Calu3 (cell line): ENCODE data around the gene STAT5B. TPM values are rescaled to one million over a fixed set of nuclear protein-coding genes. Genes with fewer than 3 reads are reported as not detected.
"Not testable (repeated sequence)": the region's sequence is repeated elsewhere in the genome, so short reads cannot be mapped to it uniquely, and the experiment has no call there.

Source experiments
- BruUV-seq: library from RNA; stranded (reverse); fragments of 400-500 nt; replicated peaks from 2 replicates; lab custom pipeline; 2021; lab: Mats Ljungman, UMichigan
- CTCF ChIA-PET: fragments of 300-600 bp; sonication (Branson Sonifier 250); formaldehyde crosslinking; loops from one replicate; lab custom pipeline; 2022; ENCODE audit warnings: antibody characterized with exemption; lab: Charles Lee
- DNase-seq: peaks from one replicate; pipeline ENCODE4 v3.0.0; 2022
- H3K27ac Mint-ChIP-seq: one replicate; pipeline ENCODE4 v1.8.0; 2022; ENCODE audit warnings: mixed read lengths; ENCODE audit not compliant: unreplicated experiment
- H3K27me3 Mint-ChIP-seq: one replicate; pipeline ENCODE4 v1.8.0; 2022; ENCODE audit warnings: mixed read lengths; ENCODE audit not compliant: unreplicated experiment
- H3K36me3 Mint-ChIP-seq: one replicate; pipeline ENCODE4 v1.8.0; 2022; ENCODE audit warnings: mild to moderate bottlenecking, moderate library complexity, mixed read lengths; ENCODE audit not compliant: insufficient read depth, unreplicated experiment
- H3K4me1 Mint-ChIP-seq: one replicate; pipeline ENCODE4 v1.8.0; 2022; ENCODE audit warnings: mild to moderate bottlenecking, low read depth, mixed read lengths; ENCODE audit not compliant: unreplicated experiment
- H3K4me3 Mint-ChIP-seq: one replicate; pipeline ENCODE4 v1.8.0; 2022; ENCODE audit warnings: mild to moderate bottlenecking, low read depth, moderate library complexity, mixed read lengths; ENCODE audit not compliant: unreplicated experiment
- H3K9me3 Mint-ChIP-seq: one replicate; pipeline ENCODE4 v1.8.0; 2022; ENCODE audit warnings: low read depth, mixed read lengths; ENCODE audit not compliant: unreplicated experiment
- CTCF ChIP-seq: fragments of 200-600 bp; IDR thresholded peaks from one replicate; pipeline ENCODE4 v1.8.0; 2022; ENCODE audit warnings: antibody characterized with exemption; ENCODE audit not compliant: unreplicated experiment
- intact Hi-C: fragments of 100-400 bp; cut with micrococcal nuclease; formaldehyde crosslinking; loops from one replicate; pipeline ENCODE4 v1.10.0; 2022; ENCODE audit not compliant: unreplicated experiment
- total RNA-seq: library from RNA; stranded (reverse); gene quantifications from 2 replicates; pipeline ENCODE4 v1.2.3, GENCODE V29; 2022

Gene STAT5B
- total RNA-seq, 1 experiment from 2014 or later: 45.8 TPM

- DNase-seq: no peak
- Mint-ChIP-seq H3K27ac (no peak overlapping the region), H3K27me3 (no peaks in the 10 kb centered on the region), H3K9me3 (no peaks in the 10 kb centered on the region), H3K4me3 (no peak overlapping the region), H3K36me3 (no peaks in the 10 kb centered on the region), H3K4me1 (peaks cover 8% of the 10 kb centered on the region)
- BruUV-seq: no TSS peak
- intact Hi-C loops: no loop called here
- CTCF ChIA-PET: no interaction called here
- TF ChIP-seq CTCF: no peak
Measured at GRCh38 chr17:42227849-42228700, 48.1 kb downstream of the STAT5B start.

GRCh38 chr17:42225646-42226045 is 50.5 kb downstream of the STAT5B start:
- BruUV-seq: no TSS peak
- H3K9me3 Mint-ChIP-seq: no peaks in the 10 kb centered on the region
- intact Hi-C loops: no loop called here
- no peaks in the 10 kb centered on the region for H3K36me3 Mint-ChIP-seq
- H3K27me3 Mint-ChIP-seq: no peaks in the 10 kb centered on the region
- no peak overlapping the region for H3K4me3 Mint-ChIP-seq
- DNase-seq: no peak
- no peak for TF ChIP-seq CTCF
- peaks cover 8% of the 10 kb centered on the region for H3K4me1 Mint-ChIP-seq
- no peak overlapping the region for H3K27ac Mint-ChIP-seq
- CTCF ChIA-PET: interaction anchor here (0.6 kb wide), 1 partner anchor 11 kb away, joined by 3 read pairs; no protein-coding TSS in a partner anchor

- no peak overlapping the region for H3K27ac Mint-ChIP-seq
- H3K9me3 Mint-ChIP-seq: no peaks in the 10 kb centered on the region
- H3K4me1 Mint-ChIP-seq: peaks cover 8% of the 10 kb centered on the region
- CTCF ChIA-PET: interaction anchor here (0.6 kb wide), 1 partner anchor 633 kb away, joined by 3 read pairs; no protein-coding TSS in a partner anchor
- intact Hi-C loops: no loop called here
- DNase-seq: no peak
- no peaks in the 10 kb centered on the region for H3K27me3 Mint-ChIP-seq
- no TSS peak for BruUV-seq
- no peak overlapping the region for H3K4me3 Mint-ChIP-seq
- TF ChIP-seq CTCF: no peak
- H3K36me3 Mint-ChIP-seq: no peaks in the 10 kb centered on the region
Measured at GRCh38 chr17:42224651-42225050, 51.5 kb downstream of the STAT5B start.

- no peaks in the 10 kb centered on the region for H3K27me3 Mint-ChIP-seq
- no peaks in the 10 kb centered on the region for H3K4me1 Mint-ChIP-seq
- no TSS peak for BruUV-seq
- CTCF ChIA-PET: interaction anchor here (0.6 to 1.6 kb wide), 16 partner anchors 8 to 1200 kb away, joined by 3 to 12 read pairs (median 4); partner anchors contain the start of genes GHDC and KAT2A
- no peak overlapping the region for H3K4me3 Mint-ChIP-seq
- intact Hi-C loops: no loop called here
- H3K27ac Mint-ChIP-seq: no peak overlapping the region
- peak; percentile 63 for TF ChIP-seq CTCF
- no peaks in the 10 kb centered on the region for H3K9me3 Mint-ChIP-seq
- DNase-seq: peak; percentile 51
- H3K36me3 Mint-ChIP-seq: peaks cover 10% of the 10 kb centered on the region
Measured at GRCh38 chr17:42221886-42222745, 54.1 kb downstream of the STAT5B start.

- H3K36me3 Mint-ChIP-seq: peaks cover 15% of the 10 kb centered on the region
- H3K27ac Mint-ChIP-seq, H3K4me3 Mint-ChIP-seq, DNase-seq, CTCF ChIA-PET, H3K27me3 Mint-ChIP-seq, BruUV-seq, intact Hi-C loops, H3K4me1 Mint-ChIP-seq, H3K9me3 Mint-ChIP-seq: not testable (repeated sequence)
Measured at GRCh38 chr17:42219280-42219679, 56.9 kb downstream of the STAT5B start.
